ENCODE data around the gene MAPK14.

DNA sequence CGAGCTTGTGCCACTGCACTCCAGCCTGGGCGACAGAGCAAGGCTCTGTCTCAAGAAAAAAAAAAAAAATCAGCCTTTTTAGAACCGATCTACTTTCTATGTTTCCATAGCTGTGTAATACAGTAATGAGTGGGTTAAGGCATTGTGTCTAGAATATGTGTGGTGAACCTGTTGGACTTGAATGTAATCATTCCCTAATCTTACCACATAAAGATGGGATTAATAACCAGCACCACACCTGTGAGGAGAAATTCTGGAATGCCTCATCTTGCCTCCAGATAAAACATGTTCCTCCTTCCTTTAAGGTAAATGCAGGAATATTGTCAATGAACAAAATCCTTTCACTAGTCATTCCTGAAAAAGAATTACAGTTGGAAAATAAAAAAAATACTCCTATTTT is 43.7 kb downstream of the MAPK14 start:
- TF ChIP-seq, protein P1, sequence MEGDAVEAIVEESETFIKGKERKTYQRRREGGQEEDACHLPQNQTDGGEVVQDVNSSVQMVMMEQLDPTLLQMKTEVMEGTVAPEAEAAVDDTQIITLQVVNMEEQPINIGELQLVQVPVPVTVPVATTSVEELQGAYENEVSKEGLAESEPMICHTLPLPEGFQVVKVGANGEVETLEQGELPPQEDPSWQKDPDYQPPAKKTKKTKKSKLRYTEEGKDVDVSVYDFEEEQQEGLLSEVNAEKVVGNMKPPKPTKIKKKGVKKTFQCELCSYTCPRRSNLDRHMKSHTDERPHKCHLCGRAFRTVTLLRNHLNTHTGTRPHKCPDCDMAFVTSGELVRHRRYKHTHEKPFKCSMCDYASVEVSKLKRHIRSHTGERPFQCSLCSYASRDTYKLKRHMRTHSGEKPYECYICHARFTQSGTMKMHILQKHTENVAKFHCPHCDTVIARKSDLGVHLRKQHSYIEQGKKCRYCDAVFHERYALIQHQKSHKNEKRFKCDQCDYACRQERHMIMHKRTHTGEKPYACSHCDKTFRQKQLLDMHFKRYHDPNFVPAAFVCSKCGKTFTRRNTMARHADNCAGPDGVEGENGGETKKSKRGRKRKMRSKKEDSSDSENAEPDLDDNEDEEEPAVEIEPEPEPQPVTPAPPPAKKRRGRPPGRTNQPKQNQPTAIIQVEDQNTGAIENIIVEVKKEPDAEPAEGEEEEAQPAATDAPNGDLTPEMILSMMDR (IDR thresholded peaks at IDR 0.05), result no peak
- no peak for TF ChIP-seq POLR2A (IDR thresholded peaks at IDR 0.05)
